GM18499 (cell line): ENCODE data around the gene UGT1A1.

Experiments
- ATAC-seq: cut with Tn5 transposase; IDR thresholded peaks from one replicate; pipeline ENCODE4 v1.9.1; 2021; ENCODE audit warnings: moderate number of reproducible peaks; ENCODE audit not compliant: insufficient read depth, unreplicated experiment

Gene UGT1A1

DNA sequence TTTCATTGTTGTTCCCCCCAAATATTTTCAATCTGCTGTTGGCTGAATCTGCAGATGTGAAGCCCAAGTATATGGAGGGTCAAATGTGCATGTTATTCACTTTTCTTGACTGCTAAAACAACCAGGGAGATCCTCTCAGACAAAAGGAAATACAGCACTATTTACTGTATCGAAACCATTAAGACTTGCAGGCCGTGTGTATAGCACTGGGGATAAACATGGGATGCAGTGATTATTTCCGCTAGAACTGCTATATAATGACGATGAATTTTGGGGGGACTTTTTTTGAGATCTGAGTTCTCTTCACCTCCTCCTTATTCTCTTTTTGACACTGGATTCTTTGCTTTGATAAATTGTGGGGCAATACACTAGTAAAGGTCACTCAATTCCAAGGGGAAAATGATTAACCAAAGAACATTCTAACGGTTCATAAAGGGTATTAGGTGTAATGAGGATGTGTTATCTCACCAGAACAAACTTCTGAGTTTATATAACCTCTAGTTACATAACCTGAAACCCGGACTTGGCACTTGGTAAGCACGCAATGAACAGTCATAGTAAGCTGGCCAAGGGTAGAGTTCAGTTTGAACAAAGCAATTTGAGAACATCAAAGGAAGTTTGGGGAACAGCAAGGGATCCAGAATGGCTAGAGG, 3.5 kb upstream of the UGT1A1 start:
- no peak for ATAC-seq

DNA sequence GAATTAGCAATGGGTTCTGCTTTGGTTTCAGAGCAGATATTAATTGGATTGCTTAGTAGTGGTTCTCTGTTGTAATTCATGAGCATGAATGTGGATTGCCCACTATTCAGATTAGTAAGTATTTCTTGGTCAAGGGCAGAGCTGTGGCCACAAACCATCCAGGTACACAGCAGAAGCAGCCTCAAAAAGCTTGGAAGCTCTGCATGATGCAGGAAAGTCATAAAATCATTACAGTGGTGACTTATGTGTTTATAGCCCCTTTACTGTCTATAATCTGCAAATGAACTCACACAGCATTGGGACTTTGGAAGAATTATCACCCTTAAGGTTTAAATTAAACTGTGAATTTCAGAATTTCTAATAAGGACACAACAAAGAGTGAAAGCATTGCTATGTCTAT, 1.9 kb upstream of the UGT1A1 start:
- no peak for ATAC-seq

GRCh38 chr2:233758849-233759248, 1.2 kb upstream of the UGT1A1 start:
- no peak for ATAC-seq

GRCh38 chr2:233761040-233761769, 1.1 kb downstream of the UGT1A1 start:
- no peak for ATAC-seq

- no peak for ATAC-seq
Measured at GRCh38 chr2:233764264-233764663, 4.2 kb downstream of the UGT1A1 start.

GRCh38 chr2:233764761-233765160, 4.7 kb downstream of the UGT1A1 start:
- no peak for ATAC-seq

GRCh38 chr2:233766416-233766815, 6.3 kb downstream of the UGT1A1 start:
- no peak for ATAC-seq

GRCh38 chr2:233768076-233768475, 8.0 kb downstream of the UGT1A1 start:
- no peak for ATAC-seq

GRCh38 chr2:233769260-233769659, 9.2 kb downstream of the UGT1A1 start:
- ATAC-seq = no peak

DNA sequence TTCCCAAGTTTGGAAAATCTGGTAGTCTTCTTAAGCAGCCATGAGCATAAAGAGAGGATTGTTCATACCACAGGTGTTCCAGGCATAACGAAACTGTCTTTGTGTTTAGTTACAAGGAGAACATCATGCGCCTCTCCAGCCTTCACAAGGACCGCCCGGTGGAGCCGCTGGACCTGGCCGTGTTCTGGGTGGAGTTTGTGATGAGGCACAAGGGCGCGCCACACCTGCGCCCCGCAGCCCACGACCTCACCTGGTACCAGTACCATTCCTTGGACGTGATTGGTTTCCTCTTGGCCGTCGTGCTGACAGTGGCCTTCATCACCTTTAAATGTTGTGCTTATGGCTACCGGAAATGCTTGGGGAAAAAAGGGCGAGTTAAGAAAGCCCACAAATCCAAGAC, 12.1 kb downstream of the UGT1A1 start:
- no peak for ATAC-seq

DNA sequence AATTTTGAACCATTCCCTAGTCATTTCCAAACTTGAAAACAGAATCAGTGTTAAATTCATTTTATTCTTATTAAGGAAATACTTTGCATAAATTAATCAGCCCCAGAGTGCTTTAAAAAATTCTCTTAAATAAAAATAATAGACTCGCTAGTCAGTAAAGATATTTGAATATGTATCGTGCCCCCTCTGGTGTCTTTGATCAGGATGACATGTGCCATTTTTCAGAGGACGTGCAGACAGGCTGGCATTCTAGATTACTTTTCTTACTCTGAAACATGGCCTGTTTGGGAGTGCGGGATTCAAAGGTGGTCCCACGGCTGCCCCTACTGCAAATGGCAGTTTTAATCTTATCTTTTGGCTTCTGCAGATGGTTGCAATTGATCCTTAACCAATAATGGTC, 12.5 kb downstream of the UGT1A1 start:
- ATAC-seq = no peak

DNA sequence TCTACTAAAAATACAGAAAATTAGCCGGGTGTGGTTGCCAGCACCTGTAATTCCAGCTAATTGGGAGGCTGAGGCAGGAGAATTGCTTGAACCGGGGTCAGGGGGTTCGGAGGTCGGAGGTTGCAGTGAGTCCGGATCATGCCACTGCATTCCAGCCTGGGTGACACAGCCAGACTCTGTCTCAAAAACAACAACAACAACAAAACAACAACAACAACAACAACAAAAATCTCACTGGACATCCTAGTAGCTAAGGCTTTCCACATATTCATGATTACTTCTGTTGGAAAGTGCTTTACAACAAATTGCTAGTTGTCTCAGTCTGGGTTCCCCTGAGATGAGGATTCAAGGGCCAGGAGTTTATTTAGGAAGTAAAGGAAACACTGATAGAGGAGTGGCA, 13.8 kb downstream of the UGT1A1 start:
- no peak for ATAC-seq

- no peak for ATAC-seq
Measured at GRCh38 chr2:233775414-233775813, 15.3 kb downstream of the UGT1A1 start.

- no peak for ATAC-seq
Measured at GRCh38 chr2:233778030-233778429, 18.0 kb downstream of the UGT1A1 start, which contains the start of gene MROH2A. Gene MROH2A (plus strand): TSS chr2:233778330. CDS start chr2:233779359, 1,029 bp downstream.

DNA sequence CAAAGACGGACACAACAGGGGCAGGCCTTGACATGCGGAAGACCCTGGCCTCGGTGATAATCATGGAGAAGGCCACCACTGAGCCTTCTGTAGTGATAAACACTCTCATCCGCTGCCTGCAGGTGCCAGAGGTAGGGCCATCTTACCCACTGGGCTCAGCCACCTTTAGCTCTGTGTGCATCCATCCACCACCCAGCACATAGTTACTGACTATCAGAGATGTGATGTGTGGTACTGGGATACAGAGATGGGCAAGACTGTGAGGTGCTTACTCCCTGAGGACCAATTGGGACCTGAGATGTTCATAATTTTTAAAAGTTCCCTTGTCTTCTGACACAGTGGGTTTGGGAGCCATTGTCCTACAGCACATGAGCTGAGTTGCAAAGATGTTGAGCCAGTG, 19.7 kb downstream of the UGT1A1 start:
- ATAC-seq = no peak

GRCh38 chr2:233780771-233781170, 20.7 kb downstream of the UGT1A1 start:
- ATAC-seq = no peak

DNA sequence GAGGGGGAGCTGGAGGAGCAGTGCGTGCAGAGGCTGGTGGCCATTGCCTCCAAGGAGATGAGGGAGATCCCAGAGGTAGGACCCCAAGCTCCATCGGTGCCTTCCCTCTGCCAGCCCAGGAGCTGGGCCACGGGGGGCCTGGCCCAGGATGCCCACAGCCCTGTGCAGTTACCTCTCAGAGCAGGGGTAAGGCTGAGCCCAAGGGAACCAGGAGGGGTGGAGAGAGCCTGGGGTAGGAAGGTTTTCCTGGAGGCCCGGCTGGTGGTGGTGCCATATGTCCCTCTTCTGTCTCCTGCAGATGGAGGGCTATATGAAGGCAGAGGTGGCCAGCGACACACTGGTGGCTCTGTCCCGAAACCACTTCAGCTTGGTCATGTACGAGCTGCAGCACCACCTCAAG, 29.5 kb downstream of the UGT1A1 start:
- no peak for ATAC-seq

DNA sequence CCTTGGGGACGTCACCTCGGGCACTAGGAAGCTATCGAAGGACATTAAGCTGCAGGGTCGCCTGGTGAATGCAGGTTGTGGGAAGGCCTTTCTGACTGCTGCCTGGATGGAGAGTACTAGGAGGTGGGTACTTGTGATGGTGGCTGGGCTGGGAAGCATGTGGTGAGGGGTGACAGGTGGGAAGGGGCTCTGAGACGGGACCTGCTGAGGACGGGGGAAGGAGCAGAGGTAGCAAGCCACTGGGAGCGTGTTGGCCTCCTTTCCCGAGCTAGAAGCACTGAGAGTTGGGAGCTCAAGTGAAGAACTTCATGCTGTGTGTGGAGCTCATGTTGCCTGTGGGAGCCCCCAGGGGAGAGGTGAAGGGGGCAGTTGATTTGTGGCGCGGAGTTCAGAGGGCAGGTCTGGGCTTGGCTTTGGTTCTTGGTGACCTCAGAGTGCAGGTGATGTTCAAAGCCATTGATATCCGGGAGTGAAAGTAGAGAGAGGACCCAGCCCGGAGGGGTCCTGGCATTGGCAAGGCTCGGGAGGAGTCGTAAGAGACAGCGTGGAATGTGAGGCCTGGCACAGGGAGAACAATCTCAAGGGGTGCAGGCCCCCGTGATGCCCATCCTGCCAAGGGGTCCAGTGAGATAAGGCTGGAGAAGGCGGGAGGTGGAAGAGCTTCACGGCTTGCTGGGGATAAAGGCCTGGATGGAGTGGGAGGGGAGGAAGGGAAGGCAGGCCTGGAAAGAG, 31.2 kb downstream of the UGT1A1 start:
- no peak for ATAC-seq

GRCh38 chr2:233791883-233792329, 31.8 kb downstream of the UGT1A1 start:
- no peak for ATAC-seq

GRCh38 chr2:233792720-233793119, 32.6 kb downstream of the UGT1A1 start:
- ATAC-seq = no peak

GRCh38 chr2:233793465-233794127, 33.5 kb downstream of the UGT1A1 start:
- no peak for ATAC-seq
